Gastrocnemius medialis (tissue), 4 donors: ENCODE data around the gene STK38L.

Experiments
- POLR2A ChIP-seq, 2 donors: fragments of 450-650 bp; IDR thresholded peaks; one replicate each; pipeline ENCODE4 v1.6.1; 2017; ENCODE audit warnings: antibody characterized with exemption in 2 of 2, mild to moderate bottlenecking in 2 of 2, moderate library complexity in 2 of 2
- TF ChIP-seq, protein P1 (sequence below), 5 experiments: fragments of 450-650 bp in 3 of 5; fragments of 200-600 bp in 2 of 5; sonication (generic) in 2 of 5; IDR thresholded peaks in 4 of 5; conservative IDR thresholded peaks in 1 of 5; 1 replicate in 4 of 5; 2 replicates in 1 of 5; pipeline ENCODE4 v1.5.1; 2016 to 2019; ENCODE audit warnings: antibody characterized with exemption in 5 of 5, mild to moderate bottlenecking in 3 of 5, moderate library complexity in 3 of 5

GRCh38 chr12:27229367-27229766 lies 14.7 kb upstream of the STK38L start:
- TF ChIP-seq, protein P1, sequence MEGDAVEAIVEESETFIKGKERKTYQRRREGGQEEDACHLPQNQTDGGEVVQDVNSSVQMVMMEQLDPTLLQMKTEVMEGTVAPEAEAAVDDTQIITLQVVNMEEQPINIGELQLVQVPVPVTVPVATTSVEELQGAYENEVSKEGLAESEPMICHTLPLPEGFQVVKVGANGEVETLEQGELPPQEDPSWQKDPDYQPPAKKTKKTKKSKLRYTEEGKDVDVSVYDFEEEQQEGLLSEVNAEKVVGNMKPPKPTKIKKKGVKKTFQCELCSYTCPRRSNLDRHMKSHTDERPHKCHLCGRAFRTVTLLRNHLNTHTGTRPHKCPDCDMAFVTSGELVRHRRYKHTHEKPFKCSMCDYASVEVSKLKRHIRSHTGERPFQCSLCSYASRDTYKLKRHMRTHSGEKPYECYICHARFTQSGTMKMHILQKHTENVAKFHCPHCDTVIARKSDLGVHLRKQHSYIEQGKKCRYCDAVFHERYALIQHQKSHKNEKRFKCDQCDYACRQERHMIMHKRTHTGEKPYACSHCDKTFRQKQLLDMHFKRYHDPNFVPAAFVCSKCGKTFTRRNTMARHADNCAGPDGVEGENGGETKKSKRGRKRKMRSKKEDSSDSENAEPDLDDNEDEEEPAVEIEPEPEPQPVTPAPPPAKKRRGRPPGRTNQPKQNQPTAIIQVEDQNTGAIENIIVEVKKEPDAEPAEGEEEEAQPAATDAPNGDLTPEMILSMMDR (IDR thresholded peaks at IDR 0.05 in 4 of 5, conservative IDR thresholded peaks at IDR 0.05 in 1 of 5), result no peak
- TF ChIP-seq POLR2A (IDR thresholded peaks at IDR 0.05), result no peak
